Endothelial cell of umbilical vein (primary cell): Measurements from ENCODE around the gene ARL3. TPM values are rescaled to one million over a fixed set of nuclear protein-coding genes. Genes with fewer than 3 reads are reported as not detected.

Experiments
- BruUV-seq: library from RNA; stranded (reverse); fragments of 400-500 nt; replicated peaks from 2 replicates; lab custom pipeline; 2021; lab: Mats Ljungman, UMichigan
- CTCF ChIA-PET: fragments of 300-600, 350-600 bp; sonication (Branson Sonifier 250); formaldehyde crosslinking; loops from one replicate; lab custom pipeline; 2021; ENCODE audit warnings: antibody characterized with exemption, inconsistent platforms; lab: Charles Lee
- POLR2A ChIA-PET: fragments of 300-600, 350-600 bp; sonication (Branson Sonifier 250); formaldehyde crosslinking; loops from one replicate; lab custom pipeline; 2021; ENCODE audit warnings: antibody characterized with exemption, inconsistent platforms; lab: Charles Lee
- DNase-seq: peaks from one replicate; pipeline ENCODE4 v3.0.0-alpha.2; 2011; ENCODE audit warnings: low read depth, low spot score
- FAIRE-seq: peaks from 2 replicates; lab custom pipeline; 2011; peaks lifted over from hg19 to GRCh38; lab: Jason Lieb, UNC
- H2AFZ ChIP-seq: 2 replicates; pipeline ENCODE4 v1.6.0; 2012; ENCODE audit warnings: low read depth, low read length, control low read depth, inconsistent platforms
- H3K27ac ChIP-seq: 2 replicates; pipeline ENCODE4 v1.5.1; 2011; ENCODE audit warnings: low read depth, mild to moderate bottlenecking, control low read depth, low read length, moderate library complexity; ENCODE audit not compliant: insufficient read depth
- H3K27me3 ChIP-seq, 2 experiments: 2 replicates each; pipeline versions ENCODE4 v1.6.0 to v1.6.1; 2011; ENCODE audit warnings: low read length in 2 of 2, mixed read lengths in 1 of 2; ENCODE audit not compliant: control insufficient read depth in 2 of 2, insufficient read depth in 2 of 2
- H3K36me3 ChIP-seq, 2 experiments: 2 replicates in 1 of 2; 3 replicates in 1 of 2; pipeline ENCODE4 v1.5.1; 2011; ENCODE audit warnings: low read length in 2 of 2, mild to moderate bottlenecking in 1 of 2, moderate library complexity in 1 of 2; ENCODE audit not compliant: control insufficient read depth in 2 of 2, insufficient read depth in 2 of 2; ENCODE audit errors: extremely low read depth in 1 of 2
- H3K4me1 ChIP-seq: 3 replicates; pipeline ENCODE4 v1.5.1; 2011; ENCODE audit warnings: mild to moderate bottlenecking, low read length; ENCODE audit not compliant: control insufficient read depth, insufficient read depth; ENCODE audit errors: extremely low read depth
- H3K4me2 ChIP-seq: 2 replicates; pipeline ENCODE4 v1.6.1; 2011; ENCODE audit warnings: low read length, control low read depth, mixed read lengths; ENCODE audit not compliant: insufficient read depth
- H3K4me3 ChIP-seq, 3 experiments: fragments of 200-600 bp in 1 of 3; sonication (generic), shearing (Covaris generic) in 1 of 3; replicated peaks in 1 of 3; 2 replicates each; pipeline ENCODE4 v1.5.1; 2011 to 2016; ENCODE audit warnings: control low read depth in 3 of 3, low read length in 3 of 3, mild to moderate bottlenecking in 2 of 3, inconsistent platforms in 1 of 3, low read depth in 1 of 3, moderate library complexity in 1 of 3; ENCODE audit not compliant: insufficient read depth in 1 of 3
- H3K79me2 ChIP-seq: 2 replicates; pipeline ENCODE4 v1.6.0; 2012; ENCODE audit warnings: low read length, inconsistent platforms; ENCODE audit not compliant: control insufficient read depth, insufficient read depth
- H3K9ac ChIP-seq: replicated peaks from 2 replicates; pipeline ENCODE3; 2011; ENCODE audit warnings: low read length, control low read depth; ENCODE audit not compliant: insufficient read depth; ENCODE audit errors: extremely low read depth
- H3K9me1 ChIP-seq: replicated peaks from 3 replicates; pipeline ENCODE4 v1.6.0; 2011; ENCODE audit warnings: mild to moderate bottlenecking, low read length; ENCODE audit not compliant: control insufficient read depth, insufficient read depth; ENCODE audit errors: extremely low read depth
- H3K9me3 ChIP-seq: replicated peaks from 2 replicates; pipeline ENCODE4 v1.5.1; 2012; ENCODE audit warnings: low read length, inconsistent platforms; ENCODE audit not compliant: control insufficient read depth, insufficient read depth
- H4K20me1 ChIP-seq: replicated peaks from 2 replicates; pipeline ENCODE3; 2011; ENCODE audit warnings: mild to moderate bottlenecking, low read length; ENCODE audit not compliant: control insufficient read depth, insufficient read depth; ENCODE audit errors: extremely low read depth
- EZH2 ChIP-seq: IDR thresholded peaks from 2 replicates; pipeline ENCODE4 v1.6.1; 2012; ENCODE audit warnings: borderline replicate concordance, low read depth, mild to moderate bottlenecking, moderate library complexity, low read length, inconsistent platforms; ENCODE audit not compliant: severe bottlenecking
- FOS ChIP-seq: IDR thresholded peaks from 2 replicates; pipeline ENCODE4 v1.6.1; 2011; ENCODE audit warnings: mild to moderate bottlenecking, low read length, moderate library complexity, borderline replicate concordance; ENCODE audit not compliant: insufficient read depth
- GATA2 ChIP-seq: IDR thresholded peaks from 2 replicates; pipeline ENCODE4 v1.7.0; 2011; ENCODE audit warnings: low read depth, mild to moderate bottlenecking, moderate library complexity, mixed read lengths, low read length; ENCODE audit not compliant: insufficient read length, insufficient read depth
- JUN ChIP-seq: IDR thresholded peaks from 2 replicates; pipeline ENCODE4 v1.6.1; 2011; ENCODE audit warnings: borderline replicate concordance, low read depth; ENCODE audit not compliant: insufficient read length, insufficient read depth
- MYC ChIP-seq: IDR thresholded peaks from one replicate; pipeline ENCODE4 v1.6.1; 2011; ENCODE audit warnings: mild to moderate bottlenecking, low read depth, low read length
- POLR2A ChIP-seq: IDR thresholded peaks from 2 replicates; pipeline ENCODE4 v1.6.1; 2012; ENCODE audit warnings: low read depth, mild to moderate bottlenecking, control low read depth, low read length
- POLR2AphosphoS5 ChIP-seq: IDR thresholded peaks from 2 replicates; pipeline ENCODE4 v1.6.1; 2012; ENCODE audit warnings: low read depth, mild to moderate bottlenecking, control low read depth, low read length, moderate library complexity; ENCODE audit not compliant: insufficient read depth
- dilution Hi-C: fragments of 300-500 bp; cut with MboI; formaldehyde crosslinking; loops from one replicate; pipeline ENCODE4 v1.15.0; 2019; ENCODE audit warnings: low sequenced_read_pairs; ENCODE audit not compliant: extremely low pct_ligation_motif_present
- intact Hi-C: fragments of 100-400 bp; cut with micrococcal nuclease; formaldehyde crosslinking; loops from one replicate; pipeline ENCODE4 v1.10.0; 2022
- polyA plus RNA-seq, 4 experiments: library from polyadenylated mRNA; depleted of rRNA in 3 of 4; stranded (reverse) in 3 of 4; unstranded in 1 of 4; fragments of >200 nt; gene quantifications; 2 replicates each; pipeline versions ENCODE4 v1.2.1 to v1.2.3, GENCODE V29; 2011 to 2012; ENCODE audit warnings: missing spikeins in 1 of 4
- total RNA-seq: library from RNA; stranded (reverse); gene quantifications from 2 replicates; pipeline ENCODE4 v1.2.3, GENCODE V29; 2021
- TF ChIP-seq, protein P1 (sequence below): IDR thresholded peaks from 2 replicates; pipeline ENCODE4 v1.6.1; 2011; ENCODE audit not compliant: insufficient read depth, insufficient read length
- TF ChIP-seq, protein P2 (sequence below), 2 donors: IDR thresholded peaks; 1 replicate in 1 of 2; 2 replicates in 1 of 2; pipeline ENCODE4 v1.5.1; 2011; ENCODE audit warnings: low read length in 2 of 2, mild to moderate bottlenecking in 2 of 2, moderate library complexity in 2 of 2, control low read depth in 1 of 2, inconsistent platforms in 1 of 2, low read depth in 1 of 2; ENCODE audit not compliant: insufficient read depth in 1 of 2; ENCODE audit errors: extremely low read depth in 1 of 2

ARL3 gene
- total and polyA plus RNA-seq, 2 donors (not counting 3 experiments of a cell fraction or from before 2014, with no cell fraction given), result 6.6 to 11.0 TPM

GRCh38 chr10:102677331-102678067 is 36.7 kb downstream of the ARL3 start:
- Histone ChIP-seq H3K9me3 (no peaks in the 10 kb centered on the region), H3K9ac (no peak overlapping the region), H3K27me3 (no peaks in the 10 kb centered on the region), H2AFZ (no peak overlapping the region), H3K4me2 (no peak overlapping the region), H3K9me1 (no peaks in the 10 kb centered on the region), H4K20me1 (no peaks in the 10 kb centered on the region), H3K36me3 (no peaks in the 10 kb centered on the region), H3K4me3 (no peak overlapping the region), H3K79me2 (no peaks in the 10 kb centered on the region), H3K27ac (no peak overlapping the region), H3K4me1 (peaks cover 5% of the 10 kb centered on the region)
- TF ChIP-seq, protein P1, sequence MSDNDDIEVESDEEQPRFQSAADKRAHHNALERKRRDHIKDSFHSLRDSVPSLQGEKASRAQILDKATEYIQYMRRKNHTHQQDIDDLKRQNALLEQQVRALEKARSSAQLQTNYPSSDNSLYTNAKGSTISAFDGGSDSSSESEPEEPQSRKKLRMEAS, result no peak
- TF ChIP-seq MYC (no peak), POLR2A (no peak), POLR2AphosphoS5 (no peak), EZH2 (no peak), FOS (no peak), JUN (no peak), GATA2 (no peak)
- TF ChIP-seq, protein P2, sequence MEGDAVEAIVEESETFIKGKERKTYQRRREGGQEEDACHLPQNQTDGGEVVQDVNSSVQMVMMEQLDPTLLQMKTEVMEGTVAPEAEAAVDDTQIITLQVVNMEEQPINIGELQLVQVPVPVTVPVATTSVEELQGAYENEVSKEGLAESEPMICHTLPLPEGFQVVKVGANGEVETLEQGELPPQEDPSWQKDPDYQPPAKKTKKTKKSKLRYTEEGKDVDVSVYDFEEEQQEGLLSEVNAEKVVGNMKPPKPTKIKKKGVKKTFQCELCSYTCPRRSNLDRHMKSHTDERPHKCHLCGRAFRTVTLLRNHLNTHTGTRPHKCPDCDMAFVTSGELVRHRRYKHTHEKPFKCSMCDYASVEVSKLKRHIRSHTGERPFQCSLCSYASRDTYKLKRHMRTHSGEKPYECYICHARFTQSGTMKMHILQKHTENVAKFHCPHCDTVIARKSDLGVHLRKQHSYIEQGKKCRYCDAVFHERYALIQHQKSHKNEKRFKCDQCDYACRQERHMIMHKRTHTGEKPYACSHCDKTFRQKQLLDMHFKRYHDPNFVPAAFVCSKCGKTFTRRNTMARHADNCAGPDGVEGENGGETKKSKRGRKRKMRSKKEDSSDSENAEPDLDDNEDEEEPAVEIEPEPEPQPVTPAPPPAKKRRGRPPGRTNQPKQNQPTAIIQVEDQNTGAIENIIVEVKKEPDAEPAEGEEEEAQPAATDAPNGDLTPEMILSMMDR (IDR thresholded peaks at IDR 0.05; ENCODE audit: extremely low read depth in 1 of 2, insufficient read depth in 1 of 2, low read depth in 1 of 2, low read length in 2 of 2), result no peak
- dilution Hi-C loops (no loop called here), intact Hi-C loops (loop anchor here (2.0 kb wide), 1 partner anchor 35 kb away; no protein-coding TSS in a partner anchor)
- DNase-seq, result no peak
- ChIA-PET POLR2A (no interaction called here), CTCF (interaction anchor here (0.6 to 8.1 kb wide), 14 partner anchors 8 to 377 kb away, joined by 3 to 75 read pairs (median 8); partner anchors contain the start of genes ARL3 and SUFU)
- FAIRE-seq, result no peak
- no TSS peak for BruUV-seq
